Measurements from ENCODE around the gene FTO. TPM values are rescaled to one million over a fixed set of nuclear protein-coding genes. Genes with fewer than 3 reads are reported as not detected.

FTO gene
- total RNA-seq, 1 experiment from 2014 or later, result 57.4 TPM

GRCh38 chr16:53692146-53692545 is 11.8 kb upstream of the FTO start:
- peaks cover 20% of the 10 kb centered on the region for H3K36me3 Mint-ChIP-seq
- H3K27me3 Mint-ChIP-seq (ENCODE audit: low read depth), result no peaks in the 10 kb centered on the region
- no peak overlapping the region for H3K4me3 Mint-ChIP-seq
- ChIA-PET CTCF (interaction anchor here (0.5 to 2.0 kb wide), 17 partner anchors 9 to 254 kb away, joined by 3 to 10 read pairs (median 4); partner anchors contain the start of genes FTO and RPGRIP1L), POLR2A (interaction anchor here (0.5 kb wide), 1 partner anchor 154 kb away, joined by 4 read pairs; no protein-coding TSS in a partner anchor)
- peaks cover 5% of the 10 kb centered on the region; the same call in 1 of the 2 replicates for H3K9me3 Mint-ChIP-seq
- H3K27ac Mint-ChIP-seq, result no peak overlapping the region; the same call in 1 of the 2 replicates
- no peaks in the 10 kb centered on the region for H3K4me1 Mint-ChIP-seq
- ATAC-seq (peak; percentile 24; the same call in 1 of the 2 replicates), DNase-seq (ENCODE audit: low spot score) (peak; percentile 49)
- no peak for TF ChIP-seq ZNF263 (CRISPR knock-in tag; IDR thresholded peaks at IDR 0.05; ENCODE audit: low read depth)
- TF ChIP-seq USF2 (CRISPR knock-in tag; IDR thresholded peaks at IDR 0.05), result no peak
- no peak for TF ChIP-seq OVOL2 (CRISPR knock-in tag; IDR thresholded peaks at IDR 0.05; ENCODE audit: borderline replicate concordance)
- no peak for TF ChIP-seq NR3C1 (CRISPR knock-in tag; conservative IDR thresholded peaks at IDR 0.05; ENCODE audit: low read depth)
- TF ChIP-seq SOX15 (CRISPR knock-in tag; IDR thresholded peaks at IDR 0.05), result no peak
- TF ChIP-seq, protein P1, sequence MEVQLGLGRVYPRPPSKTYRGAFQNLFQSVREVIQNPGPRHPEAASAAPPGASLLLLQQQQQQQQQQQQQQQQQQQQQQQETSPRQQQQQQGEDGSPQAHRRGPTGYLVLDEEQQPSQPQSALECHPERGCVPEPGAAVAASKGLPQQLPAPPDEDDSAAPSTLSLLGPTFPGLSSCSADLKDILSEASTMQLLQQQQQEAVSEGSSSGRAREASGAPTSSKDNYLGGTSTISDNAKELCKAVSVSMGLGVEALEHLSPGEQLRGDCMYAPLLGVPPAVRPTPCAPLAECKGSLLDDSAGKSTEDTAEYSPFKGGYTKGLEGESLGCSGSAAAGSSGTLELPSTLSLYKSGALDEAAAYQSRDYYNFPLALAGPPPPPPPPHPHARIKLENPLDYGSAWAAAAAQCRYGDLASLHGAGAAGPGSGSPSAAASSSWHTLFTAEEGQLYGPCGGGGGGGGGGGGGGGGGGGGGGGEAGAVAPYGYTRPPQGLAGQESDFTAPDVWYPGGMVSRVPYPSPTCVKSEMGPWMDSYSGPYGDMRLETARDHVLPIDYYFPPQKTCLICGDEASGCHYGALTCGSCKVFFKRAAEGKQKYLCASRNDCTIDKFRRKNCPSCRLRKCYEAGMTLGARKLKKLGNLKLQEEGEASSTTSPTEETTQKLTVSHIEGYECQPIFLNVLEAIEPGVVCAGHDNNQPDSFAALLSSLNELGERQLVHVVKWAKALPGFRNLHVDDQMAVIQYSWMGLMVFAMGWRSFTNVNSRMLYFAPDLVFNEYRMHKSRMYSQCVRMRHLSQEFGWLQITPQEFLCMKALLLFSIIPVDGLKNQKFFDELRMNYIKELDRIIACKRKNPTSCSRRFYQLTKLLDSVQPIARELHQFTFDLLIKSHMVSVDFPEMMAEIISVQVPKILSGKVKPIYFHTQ (CRISPR knock-in tag; IDR thresholded peaks at IDR 0.05), result no peak
- TF ChIP-seq, protein P2, sequence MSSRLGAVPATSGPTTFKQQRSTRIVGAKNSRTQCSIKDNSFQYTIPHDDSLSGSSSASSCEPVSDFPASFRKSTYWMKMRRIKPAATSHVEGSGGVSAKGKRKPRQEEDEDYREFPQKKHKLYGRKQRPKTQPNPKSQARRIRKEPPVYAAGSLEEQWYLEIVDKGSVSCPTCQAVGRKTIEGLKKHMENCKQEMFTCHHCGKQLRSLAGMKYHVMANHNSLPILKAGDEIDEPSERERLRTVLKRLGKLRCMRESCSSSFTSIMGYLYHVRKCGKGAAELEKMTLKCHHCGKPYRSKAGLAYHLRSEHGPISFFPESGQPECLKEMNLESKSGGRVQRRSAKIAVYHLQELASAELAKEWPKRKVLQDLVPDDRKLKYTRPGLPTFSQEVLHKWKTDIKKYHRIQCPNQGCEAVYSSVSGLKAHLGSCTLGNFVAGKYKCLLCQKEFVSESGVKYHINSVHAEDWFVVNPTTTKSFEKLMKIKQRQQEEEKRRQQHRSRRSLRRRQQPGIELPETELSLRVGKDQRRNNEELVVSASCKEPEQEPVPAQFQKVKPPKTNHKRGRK (CRISPR knock-in tag; IDR thresholded peaks at IDR 0.05; ENCODE audit: borderline replicate concordance), result no peak
- no peak for TF ChIP-seq ZNF532 (CRISPR knock-in tag; IDR thresholded peaks at IDR 0.05; ENCODE audit: borderline replicate concordance)
- no peak for TF ChIP-seq JUN (CRISPR knock-in tag; IDR thresholded peaks at IDR 0.05)
- TF ChIP-seq ZNF121 (CRISPR knock-in tag; IDR thresholded peaks at IDR 0.05), result no peak
- no peak for TF ChIP-seq FOXP1 (CRISPR knock-in tag; IDR thresholded peaks at IDR 0.05; ENCODE audit: borderline replicate concordance)
- TF ChIP-seq GTF2I (CRISPR knock-in tag; conservative IDR thresholded peaks at IDR 0.05), result no peak
- no peak for TF ChIP-seq NFATC4 (CRISPR knock-in tag; IDR thresholded peaks at IDR 0.05)
- TF ChIP-seq, protein P3, sequence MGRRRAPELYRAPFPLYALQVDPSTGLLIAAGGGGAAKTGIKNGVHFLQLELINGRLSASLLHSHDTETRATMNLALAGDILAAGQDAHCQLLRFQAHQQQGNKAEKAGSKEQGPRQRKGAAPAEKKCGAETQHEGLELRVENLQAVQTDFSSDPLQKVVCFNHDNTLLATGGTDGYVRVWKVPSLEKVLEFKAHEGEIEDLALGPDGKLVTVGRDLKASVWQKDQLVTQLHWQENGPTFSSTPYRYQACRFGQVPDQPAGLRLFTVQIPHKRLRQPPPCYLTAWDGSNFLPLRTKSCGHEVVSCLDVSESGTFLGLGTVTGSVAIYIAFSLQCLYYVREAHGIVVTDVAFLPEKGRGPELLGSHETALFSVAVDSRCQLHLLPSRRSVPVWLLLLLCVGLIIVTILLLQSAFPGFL (CRISPR knock-in tag; IDR thresholded peaks at IDR 0.05; ENCODE audit: borderline replicate concordance), result no peak

DNA sequence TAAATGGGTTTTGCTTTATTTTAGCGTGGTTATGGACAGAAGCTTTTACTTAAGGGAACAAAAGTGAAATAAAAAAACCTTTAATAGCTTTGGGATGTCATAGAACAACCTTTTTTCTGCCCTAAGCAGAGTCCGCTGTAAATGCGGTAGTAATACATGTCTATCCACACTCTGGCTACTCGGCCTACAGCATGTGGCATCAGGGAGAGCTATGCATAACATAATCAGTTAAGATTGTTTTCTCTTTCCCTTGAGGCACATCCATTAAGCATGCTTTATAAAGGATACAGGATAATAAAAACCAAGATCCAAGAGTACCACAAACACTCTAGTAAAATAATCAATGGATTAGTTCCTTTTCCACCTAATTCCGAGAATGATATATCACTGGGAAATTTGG is 10.6 kb upstream of the FTO start:
- DNase-seq (ENCODE audit: low spot score), result no peak
- H3K9me3 Mint-ChIP-seq, result peaks cover 5% of the 10 kb centered on the region; the same call in 1 of the 2 replicates
- H3K27ac Mint-ChIP-seq, result no peak overlapping the region
- H3K36me3 Mint-ChIP-seq, result peaks cover 23% of the 10 kb centered on the region
- no peaks in the 10 kb centered on the region for H3K4me1 Mint-ChIP-seq
- ChIA-PET CTCF (interaction anchor here (1.2 kb wide), 1 partner anchor 51 kb away, joined by 3 read pairs; no protein-coding TSS in a partner anchor), POLR2A (no interaction called here)
- no peak for ATAC-seq
- no peaks in the 10 kb centered on the region for H3K27me3 Mint-ChIP-seq (ENCODE audit: low read depth)
- no peak overlapping the region for H3K4me3 Mint-ChIP-seq
- TF ChIP-seq MXD4 (CRISPR knock-in tag; IDR thresholded peaks at IDR 0.05; ENCODE audit: borderline replicate concordance) (no peak), CDX4 (CRISPR knock-in tag; IDR thresholded peaks at IDR 0.05; ENCODE audit: borderline replicate concordance) (no peak), HMGA2 (CRISPR knock-in tag; IDR thresholded peaks at IDR 0.05) (no peak), TEAD1 (CRISPR knock-in tag; IDR thresholded peaks at IDR 0.05) (no peak), ATF6 (CRISPR knock-in tag; IDR thresholded peaks at IDR 0.05) (no peak), ESRRA (CRISPR knock-in tag; IDR thresholded peaks at IDR 0.05; ENCODE audit: borderline replicate concordance) (no peak), USF2 (CRISPR knock-in tag; IDR thresholded peaks at IDR 0.05) (no peak), PRRX2 (CRISPR knock-in tag; IDR thresholded peaks at IDR 0.05) (no peak)
